Middle frontal gyrus (tissue), 1 donor: Measurements from ENCODE around the gene NXT1.
"Not testable (repeated sequence)": the region's sequence is repeated elsewhere in the genome, so short reads cannot be mapped to it uniquely, and the experiment has no call there.

Experiments
- DNase-seq: peaks from one replicate; pipeline ENCODE4 v3.0.0-alpha.2; 2015; ENCODE audit warnings: low spot score; ENCODE audit errors: extremely low spot score

Gene NXT1

DNA sequence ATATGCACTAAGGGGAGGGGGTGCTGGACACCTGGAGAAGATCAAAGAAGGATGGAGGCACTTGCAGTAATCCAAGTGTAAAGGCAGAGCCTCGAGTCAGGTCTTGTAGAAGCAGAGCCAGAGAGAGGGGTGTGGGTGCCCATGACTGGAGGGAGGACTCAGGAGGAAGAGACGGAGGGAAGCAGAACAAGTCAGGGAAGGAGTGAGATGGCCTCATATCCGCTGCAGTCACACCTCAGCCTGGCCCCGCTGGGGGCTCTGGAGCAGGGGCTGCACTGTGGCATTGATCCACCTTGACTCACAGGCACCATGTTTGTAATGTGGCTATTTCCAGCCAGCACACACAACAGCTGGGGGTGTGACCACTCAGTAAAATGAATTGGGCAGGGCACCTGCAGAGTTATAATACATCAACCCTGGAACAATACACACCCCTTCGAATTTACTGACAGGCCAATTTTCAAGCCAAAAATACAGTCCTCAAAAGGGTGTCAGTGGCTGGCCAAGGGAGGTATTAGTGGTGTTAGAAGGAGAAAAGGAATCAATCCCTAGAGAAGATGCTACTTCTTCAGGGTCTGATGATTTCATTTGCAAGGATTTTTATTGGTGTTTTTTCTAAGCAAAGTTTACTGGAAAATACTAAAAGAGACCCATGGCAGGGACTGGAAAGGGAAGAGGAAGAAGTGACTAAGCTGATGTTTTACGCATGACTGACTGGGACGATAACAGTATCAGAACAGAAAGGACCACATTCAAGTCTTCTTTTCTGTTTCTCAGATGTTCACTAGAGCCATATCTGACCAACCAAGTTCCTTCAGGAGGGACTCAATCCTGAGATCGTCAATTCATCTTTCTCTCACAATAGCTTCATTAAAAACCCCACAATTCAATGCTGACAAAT, 18.9 kb upstream of the NXT1 start:
- DNase-seq: no peak

DNA sequence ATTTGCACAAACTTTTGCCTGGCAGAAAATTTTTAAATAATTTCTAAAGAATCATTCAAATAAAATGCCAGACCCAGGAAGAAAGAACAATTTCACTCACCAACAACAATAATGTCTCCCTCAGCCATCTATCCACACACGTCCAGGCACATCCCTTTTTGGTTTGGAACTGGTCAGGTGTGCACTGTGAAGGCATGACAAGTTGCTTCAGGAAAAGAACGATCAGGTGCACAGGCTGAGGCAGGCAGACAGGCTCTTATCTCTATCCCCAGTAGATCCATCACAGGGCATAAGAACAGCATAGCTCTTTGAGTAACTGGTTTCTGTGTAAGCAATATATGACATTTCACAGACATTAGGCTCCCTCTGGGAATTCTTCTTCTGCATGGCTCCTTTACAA, 18.1 kb upstream of the NXT1 start:
- no peak for DNase-seq

DNA sequence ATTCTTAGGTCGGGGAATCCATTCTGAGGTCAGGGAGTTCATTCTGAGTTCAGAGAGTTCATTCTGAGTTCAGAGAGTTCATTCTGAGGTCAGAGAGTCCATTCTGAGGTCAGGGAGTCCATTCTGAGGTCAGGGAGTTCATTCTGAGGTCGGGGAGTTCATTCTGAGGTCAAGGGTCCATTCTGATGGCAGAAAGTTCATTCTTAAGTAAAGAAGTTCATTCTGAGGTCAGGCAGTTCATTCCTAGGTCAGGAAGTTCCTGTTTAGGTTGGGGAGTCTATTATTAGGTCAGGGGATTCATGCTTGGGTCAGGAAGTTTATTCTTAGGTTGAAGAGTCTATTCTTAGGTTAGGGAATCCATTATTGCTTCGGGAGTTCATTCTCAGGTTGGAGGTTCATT, 16.5 kb upstream of the NXT1 start:
- no peak for DNase-seq

DNA sequence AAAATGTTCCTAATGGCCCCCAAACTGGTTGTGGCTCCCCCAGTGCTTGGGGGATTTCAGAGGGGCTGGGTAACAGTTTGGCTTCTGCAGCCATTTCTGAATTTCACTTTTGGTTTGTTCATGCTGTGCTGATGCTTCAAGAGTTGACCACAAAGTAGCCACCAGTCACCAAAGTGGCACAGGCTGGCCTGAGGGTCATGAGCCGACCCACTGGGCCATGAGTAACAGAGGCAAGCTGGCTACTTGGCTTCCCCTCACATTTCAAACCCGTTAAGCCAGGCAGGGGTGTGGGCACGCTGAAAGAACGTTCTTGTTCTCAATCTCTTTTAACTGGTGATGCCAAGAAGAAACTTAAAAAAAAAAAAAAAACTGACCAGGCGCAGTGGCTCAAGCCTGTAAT, 15.1 kb upstream of the NXT1 start:
- no peak for DNase-seq

DNA sequence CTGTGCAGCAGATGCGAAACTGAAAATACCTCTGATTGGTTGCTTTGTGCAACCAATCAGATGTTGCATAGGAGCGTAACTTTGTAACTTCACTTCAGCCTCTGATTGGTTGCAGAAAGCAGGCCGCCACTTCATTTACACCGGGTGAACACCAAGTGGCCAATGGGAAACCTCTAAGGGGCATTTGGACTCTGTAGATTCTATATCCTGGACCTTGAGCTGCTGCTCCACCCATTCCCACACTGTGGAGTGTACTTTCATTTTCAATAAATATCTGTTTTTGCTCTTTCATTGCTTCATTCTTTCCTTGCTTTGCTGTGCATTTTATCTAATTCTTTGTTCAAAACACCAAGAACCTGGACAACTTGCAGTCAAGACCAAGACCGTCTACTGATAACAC, 14.1 kb upstream of the NXT1 start:
- DNase-seq: no peak

DNA sequence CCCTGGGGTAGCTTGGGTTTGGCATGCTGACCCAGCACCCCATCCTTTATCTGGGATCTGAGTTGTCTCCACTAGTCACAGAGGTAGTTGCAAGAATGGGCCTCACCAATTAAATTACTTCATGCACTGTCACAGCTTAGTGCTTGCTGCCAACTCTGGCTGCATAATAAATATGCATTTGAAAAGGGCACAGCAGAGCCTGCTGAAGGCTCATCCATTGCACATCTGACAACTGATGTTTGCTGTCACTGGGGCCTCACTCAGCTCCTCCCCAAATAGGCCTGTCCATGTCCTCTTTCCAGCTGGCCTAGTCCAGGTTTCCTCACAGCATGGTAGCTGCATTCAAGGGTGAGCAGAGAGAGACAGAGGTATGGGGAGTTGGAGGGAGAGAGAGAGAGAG, 13.3 kb upstream of the NXT1 start:
- DNase-seq: no peak

DNA sequence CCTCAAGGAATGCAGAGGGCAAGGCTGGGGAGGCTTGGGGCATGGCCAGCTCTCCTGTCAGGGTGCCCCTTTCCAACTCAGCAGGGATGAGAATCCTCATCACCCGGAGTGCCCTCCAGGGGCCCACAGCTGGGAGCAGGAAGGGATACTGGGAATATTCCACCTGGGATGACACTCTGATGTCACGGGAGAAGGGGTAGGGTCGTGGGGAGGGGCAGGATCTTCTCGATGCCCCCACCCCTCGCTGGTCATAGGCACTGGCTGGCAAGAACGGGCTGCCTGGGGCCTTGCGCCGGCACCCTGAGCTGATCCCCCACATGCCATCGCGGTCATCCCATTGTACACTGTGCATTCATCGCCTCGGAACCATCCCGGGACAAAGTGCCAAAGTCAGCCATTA, 10.6 kb upstream of the NXT1 start:
- DNase-seq: no peak

DNA sequence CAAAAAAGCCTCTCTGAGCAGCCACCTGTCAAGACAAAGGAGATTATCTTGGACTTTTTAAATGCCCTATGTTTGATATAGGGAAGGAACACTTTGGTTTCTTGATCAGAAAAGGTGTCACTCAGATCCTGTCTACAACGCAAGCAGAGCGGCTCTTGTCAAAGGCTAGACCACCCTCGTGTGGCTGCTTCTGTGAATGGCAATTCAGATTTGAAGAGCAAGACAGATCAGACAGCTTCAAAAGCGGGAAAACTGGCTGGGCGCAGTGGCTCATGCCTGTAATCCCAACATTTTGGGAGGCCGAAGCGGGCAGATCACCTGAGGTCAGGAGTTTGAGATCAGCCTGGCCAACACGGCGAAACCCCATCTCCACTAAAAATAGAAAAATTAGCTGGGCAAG, 10.1 kb upstream of the NXT1 start:
- DNase-seq: peak; percentile 47

DNA sequence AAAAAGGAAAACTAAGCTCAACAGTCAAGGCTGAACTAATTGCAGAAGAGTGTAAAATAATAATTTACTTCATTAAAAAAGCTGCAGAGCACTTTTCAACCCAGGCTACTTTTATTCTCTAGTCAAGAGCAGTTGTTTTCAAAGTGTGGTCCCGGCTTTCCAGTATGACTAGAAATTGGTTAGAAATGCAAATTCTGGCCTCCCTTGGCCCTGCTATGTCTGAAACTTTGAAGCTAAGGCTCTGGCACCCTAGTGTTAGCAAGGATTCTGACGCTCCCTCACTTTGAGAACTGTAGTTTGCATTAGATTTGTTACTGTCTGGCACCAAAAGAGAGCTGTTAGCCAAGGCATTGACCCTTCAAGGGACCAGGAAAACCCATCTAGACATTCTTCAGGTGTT, 9.5 kb upstream of the NXT1 start:
- no peak for DNase-seq

DNA sequence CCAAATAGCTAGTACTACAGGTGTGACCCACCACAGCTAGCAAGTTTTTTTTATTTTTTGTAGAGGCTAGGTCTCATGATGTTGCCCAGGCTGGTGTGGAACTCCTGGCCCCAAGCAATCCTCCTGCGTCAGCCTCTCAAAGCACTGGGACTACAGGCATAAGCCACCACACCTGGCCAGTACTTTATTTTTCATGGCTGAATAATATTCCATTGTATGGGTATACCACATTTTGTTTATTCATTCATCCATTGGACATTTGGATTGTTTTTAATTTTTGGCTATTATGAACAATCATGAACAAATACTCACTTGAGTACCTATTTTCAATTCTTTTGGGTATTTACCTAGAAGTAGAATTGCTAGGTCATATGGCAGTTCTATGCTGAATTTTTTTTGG, 7.0 kb upstream of the NXT1 start:
- no peak for DNase-seq

DNA sequence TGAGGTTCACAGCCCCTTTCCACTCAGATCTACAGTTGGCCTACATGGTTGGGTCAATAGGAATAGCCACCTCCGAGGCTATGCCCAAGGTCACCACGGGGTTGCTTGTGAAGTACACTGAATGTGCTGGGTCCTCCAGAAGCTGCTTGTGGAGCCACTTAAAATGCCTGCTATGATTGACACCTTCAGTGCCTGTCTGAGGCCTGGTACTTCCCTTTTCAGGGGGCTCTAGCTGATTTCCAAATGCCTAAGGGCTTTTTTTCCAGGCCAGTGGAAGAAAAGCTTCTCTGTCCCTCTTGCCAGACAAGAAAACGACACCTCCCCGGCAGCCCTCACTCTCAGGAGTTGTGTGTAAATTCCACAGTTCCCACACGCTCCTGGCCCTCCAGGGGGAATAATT, 6.3 kb upstream of the NXT1 start:
- no peak for DNase-seq

DNA sequence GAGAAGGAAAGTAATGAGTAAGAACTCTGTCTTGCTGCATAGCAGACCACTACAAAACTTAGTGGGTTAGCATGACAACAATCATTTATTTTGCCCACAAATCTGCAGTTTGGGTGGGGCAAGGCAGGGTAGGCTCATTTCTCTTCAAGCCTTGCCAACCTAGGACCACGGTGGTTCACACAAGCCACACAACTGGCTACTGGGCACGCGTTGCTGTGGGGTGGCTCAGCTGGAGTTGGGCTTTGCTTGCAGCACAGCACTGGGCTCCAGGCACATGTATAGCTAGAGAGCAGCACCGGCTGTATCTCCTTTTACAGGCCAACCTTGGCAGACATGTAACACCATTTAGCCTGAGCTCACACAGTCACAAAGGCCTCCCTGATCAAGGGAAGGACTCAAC, 4.6 kb upstream of the NXT1 start:
- DNase-seq: no peak

DNA sequence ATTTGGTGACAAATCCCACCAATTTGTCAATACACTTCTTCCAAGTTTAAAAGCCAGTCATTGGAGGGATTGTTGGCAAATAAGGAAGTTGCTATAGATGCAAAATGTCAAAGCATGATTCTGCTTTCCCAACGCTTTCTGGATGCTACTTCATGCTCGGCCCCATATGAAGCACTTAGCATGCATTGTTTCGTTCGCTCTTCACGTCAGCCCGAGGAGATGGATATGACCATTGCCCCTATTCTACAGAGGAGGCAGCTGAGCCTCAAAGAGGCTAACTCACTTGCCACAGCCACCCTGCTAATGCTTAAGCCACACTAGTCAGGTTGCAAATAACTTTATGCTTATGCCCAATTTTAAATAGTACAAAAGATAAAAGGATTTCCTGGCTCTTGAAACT, 2.8 kb upstream of the NXT1 start:
- DNase-seq: no peak

DNA sequence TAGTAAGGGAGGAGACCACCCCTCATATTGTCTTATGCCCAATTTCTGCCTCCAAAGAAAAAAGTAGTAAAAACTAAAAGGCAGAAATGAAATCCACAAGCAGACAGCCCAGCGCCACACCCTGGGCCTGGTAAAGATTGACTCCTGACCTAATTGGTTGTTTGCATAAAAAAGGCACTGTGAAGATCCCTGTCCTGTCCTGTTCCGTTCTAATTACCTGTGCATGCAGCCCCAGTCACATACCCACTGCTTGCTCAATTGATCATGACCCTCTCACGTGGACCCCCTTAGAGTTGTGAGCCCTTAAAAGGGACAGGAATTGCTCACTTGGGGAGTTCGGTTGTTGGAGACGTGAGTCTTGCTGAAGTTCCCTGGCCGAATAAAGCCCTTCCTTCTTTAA, 2.1 kb upstream of the NXT1 start:
- not testable (repeated sequence) for DNase-seq

DNA sequence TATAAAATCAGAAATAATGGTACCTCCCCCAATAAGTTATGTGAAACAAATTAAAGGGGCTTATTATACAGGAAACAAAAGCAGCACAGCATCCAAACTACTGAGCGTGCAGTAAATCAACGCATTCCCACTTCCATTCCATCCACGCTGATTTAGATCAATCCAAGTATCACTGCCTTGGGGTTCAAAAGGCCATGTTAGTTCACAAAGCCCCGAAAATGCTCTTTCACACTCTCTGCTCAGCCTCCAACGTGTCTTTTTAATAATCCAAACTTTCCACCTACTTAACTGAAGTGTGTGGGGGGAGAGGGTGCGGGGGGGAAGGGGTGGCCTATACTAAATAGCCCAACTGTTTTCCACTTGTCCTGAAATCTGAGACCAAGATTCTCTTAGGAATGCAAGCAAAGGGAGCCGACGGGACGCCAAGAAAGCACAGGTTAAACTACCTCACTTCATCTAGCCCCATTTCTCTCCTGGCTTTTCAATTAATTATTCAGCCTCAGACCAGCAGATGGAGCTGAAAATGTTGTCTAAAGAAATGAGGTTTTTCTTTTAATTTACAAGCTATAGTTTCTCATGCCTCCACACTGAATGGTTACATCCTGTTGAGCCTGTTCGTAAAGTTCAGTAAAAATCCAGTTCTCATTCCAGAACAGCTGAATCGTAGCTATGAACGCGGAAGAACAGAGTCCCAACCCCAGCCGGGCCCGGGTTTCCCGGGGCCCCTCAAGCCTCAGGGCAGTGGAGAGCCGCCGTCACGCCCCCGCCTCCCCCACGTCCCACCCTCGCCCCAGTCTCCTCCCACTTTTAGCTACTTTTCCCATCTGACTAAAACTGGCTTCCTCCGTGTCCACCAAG, 1.0 kb upstream of the NXT1 start:
- peak; percentile 14 for DNase-seq

DNA sequence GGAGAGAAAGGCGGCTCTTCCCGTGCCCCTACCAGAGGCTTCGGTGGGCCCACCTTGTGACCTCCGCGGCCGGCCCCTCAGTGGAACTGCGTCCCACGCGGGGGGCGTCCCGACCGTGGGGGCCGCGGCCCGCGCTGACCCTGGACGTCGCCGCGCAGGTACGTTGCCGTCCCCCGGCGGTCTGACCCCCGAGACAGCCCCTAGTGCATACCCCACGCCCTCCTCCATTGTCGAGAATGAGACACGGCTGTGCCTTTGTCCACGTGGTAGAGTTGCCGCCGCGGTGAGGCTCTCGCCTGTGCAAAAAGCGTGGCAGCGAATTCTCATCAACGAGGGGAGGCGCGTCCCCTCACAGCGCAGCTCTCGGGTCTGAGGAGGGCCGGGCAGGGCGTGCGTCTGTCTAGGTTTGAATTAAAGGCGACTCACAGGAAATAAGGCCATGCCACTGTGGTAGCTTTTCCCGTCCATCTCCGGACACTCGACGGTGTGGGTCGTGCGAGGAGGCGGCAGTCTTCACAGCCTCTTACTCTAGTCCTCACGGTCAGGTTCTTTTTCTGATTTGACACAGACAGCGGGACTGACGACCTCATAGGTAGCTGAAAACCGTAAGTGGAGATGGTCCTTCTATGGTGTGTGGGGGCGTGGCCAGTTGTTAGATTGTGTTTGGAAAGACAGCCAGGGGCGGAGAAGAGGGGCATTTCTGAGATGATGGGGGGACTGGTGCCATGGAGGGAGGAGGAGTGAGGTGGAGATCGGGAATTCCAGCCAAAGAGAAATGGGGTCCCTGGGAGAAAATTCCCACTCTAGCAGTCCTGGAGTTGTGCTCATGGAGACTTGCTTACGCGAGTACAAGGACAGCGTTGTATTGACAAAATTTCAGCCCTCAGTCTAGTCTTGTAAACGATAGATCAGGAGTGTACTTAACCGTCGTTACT, 580 bp downstream of the NXT1 start:
- DNase-seq: no peak

DNA sequence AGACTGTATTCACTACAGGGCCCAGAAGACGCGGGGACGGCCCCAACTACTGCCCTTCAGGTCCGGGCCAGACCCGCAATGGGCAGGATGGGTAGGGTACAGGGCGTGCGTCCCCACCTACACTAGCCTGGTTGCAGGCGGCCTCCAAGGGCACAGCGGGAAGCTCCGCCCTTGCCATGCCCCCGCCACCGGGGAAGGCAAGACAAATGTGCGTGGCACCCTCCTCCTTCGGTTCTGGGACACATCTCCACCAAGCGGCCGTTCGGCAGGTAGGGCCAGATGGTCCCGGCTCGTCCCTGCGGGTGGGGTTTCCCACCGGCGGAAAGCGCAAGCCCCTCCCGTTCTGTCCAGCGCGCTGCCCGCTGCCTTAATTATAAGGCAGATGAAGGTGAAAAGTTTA, 5.6 kb downstream of the NXT1 start:
- DNase-seq: no peak

DNA sequence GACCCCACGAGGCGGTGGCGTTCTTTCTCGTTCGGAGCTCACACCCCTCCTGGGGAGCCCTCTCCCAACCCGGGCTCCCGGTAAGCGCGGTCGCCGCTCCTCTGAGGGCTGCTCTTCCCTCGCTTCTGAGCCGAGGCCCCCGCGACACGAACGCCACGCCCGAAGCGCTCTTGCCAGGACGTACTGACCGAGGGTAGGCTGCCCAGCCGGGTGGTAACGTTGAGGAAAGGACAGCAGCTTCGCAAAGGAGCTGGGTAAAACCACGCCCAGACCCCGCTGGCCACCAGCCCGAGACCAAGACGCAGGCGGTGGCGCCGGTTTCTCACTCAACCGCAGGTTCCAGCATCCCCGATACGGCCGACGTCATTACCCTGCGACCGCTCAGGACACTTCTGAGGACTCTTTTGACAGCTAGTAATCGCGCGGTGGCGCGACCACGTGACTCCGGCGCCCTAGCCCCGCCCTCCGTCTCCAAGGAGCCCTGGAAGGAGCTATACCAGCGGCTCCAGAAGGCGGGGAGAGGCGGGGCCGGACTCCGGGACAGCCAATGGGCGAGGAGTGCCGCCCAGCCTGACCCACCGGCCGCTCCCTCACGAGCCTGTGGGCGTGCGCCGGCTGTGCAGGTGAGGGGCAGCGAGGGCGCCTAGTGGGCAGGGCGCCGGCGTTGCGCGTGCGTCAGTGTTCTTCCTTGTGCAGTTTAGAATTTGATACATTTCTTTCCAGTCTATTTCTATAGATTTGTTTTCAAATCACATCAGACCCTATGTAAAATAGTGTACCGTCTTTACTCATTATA, 7.4 kb downstream of the NXT1 start:
- DNase-seq: peak; percentile 96

DNA sequence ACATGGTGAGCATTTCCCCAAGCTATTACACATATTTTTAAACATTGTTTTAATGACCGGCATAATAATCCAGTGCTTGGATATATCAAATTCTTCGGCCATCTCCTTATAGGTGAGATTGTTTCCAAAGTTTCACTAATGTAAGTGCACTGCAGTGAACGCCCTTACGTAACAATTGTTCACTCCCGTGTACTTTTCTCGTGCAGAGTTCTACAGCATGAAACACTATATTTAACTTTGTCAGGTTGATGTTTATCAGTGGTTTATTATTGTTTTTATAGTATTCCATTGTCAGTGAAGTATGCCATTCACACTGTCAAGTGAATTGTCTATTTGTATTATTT, 7.9 kb downstream of the NXT1 start:
- DNase-seq: no peak

DNA sequence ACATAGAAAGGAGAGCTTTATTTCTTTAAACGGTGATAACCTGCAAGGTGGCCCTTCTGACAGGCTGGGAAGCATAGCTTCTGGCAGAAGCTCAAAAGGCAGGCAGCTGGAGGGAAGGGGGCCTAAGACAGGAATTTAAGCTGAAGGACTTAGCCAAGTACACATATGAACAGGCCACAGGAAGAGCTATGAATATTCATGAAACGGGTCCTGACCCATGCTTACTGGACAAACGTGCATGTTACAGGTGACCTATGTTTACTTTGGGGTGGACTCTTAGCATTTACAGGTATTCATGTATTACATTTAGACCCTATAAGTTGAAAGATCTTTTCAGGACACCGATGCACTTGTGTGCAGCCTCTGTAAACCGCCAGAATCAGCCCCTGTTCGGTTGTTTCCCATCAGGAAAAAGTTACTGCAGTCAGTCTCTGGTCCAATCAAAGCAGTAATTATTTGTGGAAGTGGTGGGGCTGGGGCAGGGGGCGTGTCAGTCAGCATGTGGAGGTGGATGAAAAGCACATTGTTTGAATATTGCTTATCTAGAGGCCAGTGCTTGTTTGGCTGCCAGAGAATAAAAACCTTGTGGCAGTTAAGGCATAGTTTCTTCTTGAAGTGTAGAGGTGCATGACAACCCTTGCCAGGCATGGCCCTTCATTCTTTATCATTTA, 8.5 kb downstream of the NXT1 start:
- DNase-seq: no peak
